ENCODE measurements around the gene ZNF644.
A peak's percentile ranks its signal among the peaks of the same experiment; 100 is the strongest.
"Not testable (repeated sequence)": the region's sequence is repeated elsewhere in the genome, so short reads cannot be mapped to it uniquely, and the experiment has no call there.

ZNF644 gene

GRCh38 chr1:90925928-90926869, 95.6 kb downstream of the ZNF644 start:
- no peak overlapping the region for H3K4me3 ChIP-seq (ENCODE audit: low read depth in 1 of 2, low read length in 2 of 2)
- H3K36me3 ChIP-seq (ENCODE audit: control insufficient read depth in 1 of 2, insufficient read depth in 2 of 2, low read length in 2 of 2) = no peaks in the 10 kb centered on the region
- H3K27me3 ChIP-seq (ENCODE audit: low read depth, low read length) = no peaks in the 10 kb centered on the region
- H3K27ac ChIP-seq (ENCODE audit: low read length) = no peak overlapping the region
- no peaks in the 10 kb centered on the region for H3K9me3 ChIP-seq (ENCODE audit: control insufficient read depth in 1 of 2, low read length in 2 of 2)
- H3K4me1 ChIP-seq (ENCODE audit: control insufficient read depth in 1 of 2, insufficient read depth in 2 of 2, low read length in 2 of 2) = peaks cover 0 to 46% of the 10 kb centered on the region in 2 donors

GRCh38 chr1:90924982-90925381, 96.9 kb downstream of the ZNF644 start:
- Histone ChIP-seq H3K27ac (ENCODE audit: low read length) (no peak overlapping the region), H3K4me3 (ENCODE audit: low read depth in 1 of 2, low read length in 2 of 2) (no peak overlapping the region), H3K4me1 (ENCODE audit: control insufficient read depth in 1 of 2, insufficient read depth in 2 of 2, low read length in 2 of 2) (peaks cover 0 to 55% of the 10 kb centered on the region in 2 donors), H3K27me3 (ENCODE audit: low read depth, low read length) (no peaks in the 10 kb centered on the region), H3K9me3 (ENCODE audit: control insufficient read depth in 1 of 2, low read length in 2 of 2) (no peaks in the 10 kb centered on the region), H3K36me3 (ENCODE audit: control insufficient read depth in 1 of 2, insufficient read depth in 2 of 2, low read length in 2 of 2) (no peaks in the 10 kb centered on the region)

- Histone ChIP-seq H3K4me1 (ENCODE audit: control insufficient read depth in 1 of 2, insufficient read depth in 2 of 2, low read length in 2 of 2) (peaks cover 0 to 62% of the 10 kb centered on the region in 2 donors), H3K27me3 (ENCODE audit: low read depth, low read length) (no peaks in the 10 kb centered on the region), H3K36me3 (ENCODE audit: control insufficient read depth in 1 of 2, insufficient read depth in 2 of 2, low read length in 2 of 2) (no peaks in the 10 kb centered on the region), H3K27ac (ENCODE audit: low read length) (no peak overlapping the region), H3K4me3 (ENCODE audit: low read depth in 1 of 2, low read length in 2 of 2) (no peak overlapping the region), H3K9me3 (ENCODE audit: control insufficient read depth in 1 of 2, low read length in 2 of 2) (no peaks in the 10 kb centered on the region)
Measured at GRCh38 chr1:90922996-90923395, 98.8 kb downstream of the ZNF644 start.

- peak overlapping the region in 1 of 2 donors; percentile 17 for H3K4me3 ChIP-seq (ENCODE audit: low read depth in 1 of 2, low read length in 2 of 2)
- no peaks in the 10 kb centered on the region for H3K27me3 ChIP-seq (ENCODE audit: low read depth, low read length)
- H3K36me3 ChIP-seq (ENCODE audit: control insufficient read depth in 1 of 2, insufficient read depth in 2 of 2, low read length in 2 of 2) = peaks cover 0 to 2% of the 10 kb centered on the region in 2 donors
- H3K4me1 ChIP-seq (ENCODE audit: control insufficient read depth in 1 of 2, insufficient read depth in 2 of 2, low read length in 2 of 2) = peaks cover 0 to 62% of the 10 kb centered on the region in 2 donors
- H3K27ac ChIP-seq (ENCODE audit: low read length) = no peak overlapping the region
- H3K9me3 ChIP-seq (ENCODE audit: control insufficient read depth in 1 of 2, low read length in 2 of 2) = no peaks in the 10 kb centered on the region
Measured at GRCh38 chr1:90922202-90922601, 99.6 kb downstream of the ZNF644 start.

- no peak overlapping the region for H3K27ac ChIP-seq (ENCODE audit: low read length)
- H3K36me3 ChIP-seq (ENCODE audit: control insufficient read depth in 1 of 2, insufficient read depth in 2 of 2, low read length in 2 of 2) = peaks cover 3% of the 10 kb centered on the region in 2 donors
- H3K27me3 ChIP-seq (ENCODE audit: low read depth, low read length) = no peaks in the 10 kb centered on the region
- H3K4me3 ChIP-seq (ENCODE audit: low read depth in 1 of 2, low read length in 2 of 2) = no peak overlapping the region
- H3K9me3 ChIP-seq (ENCODE audit: control insufficient read depth in 1 of 2, low read length in 2 of 2) = no peaks in the 10 kb centered on the region
- peaks cover 0 to 48% of the 10 kb centered on the region in 2 donors for H3K4me1 ChIP-seq (ENCODE audit: control insufficient read depth in 1 of 2, insufficient read depth in 2 of 2, low read length in 2 of 2)
Measured at GRCh38 chr1:90919900-90920299, 101.9 kb downstream of the ZNF644 start.

GRCh38 chr1:90919190-90919719, 102.6 kb downstream of the ZNF644 start:
- no peaks in the 10 kb centered on the region for H3K27me3 ChIP-seq (ENCODE audit: low read depth, low read length)
- no peaks in the 10 kb centered on the region for H3K9me3 ChIP-seq (ENCODE audit: control insufficient read depth in 1 of 2, low read length in 2 of 2)
- peaks cover 3% of the 10 kb centered on the region in 2 donors for H3K36me3 ChIP-seq (ENCODE audit: control insufficient read depth in 1 of 2, insufficient read depth in 2 of 2, low read length in 2 of 2)
- no peak overlapping the region for H3K27ac ChIP-seq (ENCODE audit: low read length)
- peaks cover 0 to 43% of the 10 kb centered on the region in 2 donors for H3K4me1 ChIP-seq (ENCODE audit: control insufficient read depth in 1 of 2, insufficient read depth in 2 of 2, low read length in 2 of 2)
- H3K4me3 ChIP-seq (ENCODE audit: low read depth in 1 of 2, low read length in 2 of 2) = no peak overlapping the region

- no peak overlapping the region for H3K27ac ChIP-seq (ENCODE audit: low read length)
- no peaks in the 10 kb centered on the region for H3K4me1 ChIP-seq (ENCODE audit: control insufficient read depth in 1 of 2, insufficient read depth in 2 of 2, low read length in 2 of 2)
Measured at GRCh38 chr1:90911353-90911752, 110.5 kb downstream of the ZNF644 start.

GRCh38 chr1:90902672-90903071, 119.2 kb downstream of the ZNF644 start:
- peaks cover 6 to 7% of the 10 kb centered on the region in 2 donors for H3K36me3 ChIP-seq (ENCODE audit: control insufficient read depth in 1 of 2, insufficient read depth in 2 of 2, low read length in 2 of 2)

More at GRCh38 chr1:90911353-90911752, 110.5 kb downstream of the ZNF644 start:
- no peaks in the 10 kb centered on the region for H3K9me3 ChIP-seq (ENCODE audit: control insufficient read depth in 1 of 2, low read length in 2 of 2)
- H3K4me3 ChIP-seq (ENCODE audit: low read depth in 1 of 2, low read length in 2 of 2) = no peak overlapping the region
- H3K27me3 ChIP-seq (ENCODE audit: low read depth, low read length) = no peaks in the 10 kb centered on the region
- peaks cover 0 to 5% of the 10 kb centered on the region in 2 donors for H3K36me3 ChIP-seq (ENCODE audit: control insufficient read depth in 1 of 2, insufficient read depth in 2 of 2, low read length in 2 of 2)

GRCh38 chr1:90899263-90899662, 122.6 kb downstream of the ZNF644 start:
- Histone ChIP-seq H3K4me1 (ENCODE audit: control insufficient read depth in 1 of 2, insufficient read depth in 2 of 2, low read length in 2 of 2) (no peaks in the 10 kb centered on the region), H3K27ac (ENCODE audit: low read length) (no peak overlapping the region), H3K9me3 (ENCODE audit: control insufficient read depth in 1 of 2, low read length in 2 of 2) (no peaks in the 10 kb centered on the region), H3K36me3 (ENCODE audit: control insufficient read depth in 1 of 2, insufficient read depth in 2 of 2, low read length in 2 of 2) (peaks cover 6 to 19% of the 10 kb centered on the region in 2 donors), H3K27me3 (ENCODE audit: low read depth, low read length) (no peaks in the 10 kb centered on the region), H3K4me3 (ENCODE audit: low read depth in 1 of 2, low read length in 2 of 2) (no peak overlapping the region)

More at GRCh38 chr1:90902672-90903071, 119.2 kb downstream of the ZNF644 start:
- H3K27ac ChIP-seq (ENCODE audit: low read length) = no peak overlapping the region
- no peak overlapping the region for H3K4me3 ChIP-seq (ENCODE audit: low read depth in 1 of 2, low read length in 2 of 2)
- no peaks in the 10 kb centered on the region for H3K4me1 ChIP-seq (ENCODE audit: control insufficient read depth in 1 of 2, insufficient read depth in 2 of 2, low read length in 2 of 2)
- no peaks in the 10 kb centered on the region for H3K27me3 ChIP-seq (ENCODE audit: low read depth, low read length)
- no peaks in the 10 kb centered on the region for H3K9me3 ChIP-seq (ENCODE audit: control insufficient read depth in 1 of 2, low read length in 2 of 2)

- H3K9me3 ChIP-seq (ENCODE audit: control insufficient read depth in 1 of 2, low read length in 2 of 2); H3K27me3 ChIP-seq (ENCODE audit: low read depth, low read length); H3K4me3 ChIP-seq (ENCODE audit: low read depth in 1 of 2, low read length in 2 of 2); H3K27ac ChIP-seq (ENCODE audit: low read length); H3K4me1 ChIP-seq (ENCODE audit: control insufficient read depth in 1 of 2, insufficient read depth in 2 of 2, low read length in 2 of 2): not testable (repeated sequence)
- peaks cover 0 to 12% of the 10 kb centered on the region in 2 donors for H3K36me3 ChIP-seq (ENCODE audit: control insufficient read depth in 1 of 2, insufficient read depth in 2 of 2, low read length in 2 of 2)
Measured at GRCh38 chr1:90893679-90894078, 128.2 kb downstream of the ZNF644 start.

GRCh38 chr1:90892884-90893283, 129.0 kb downstream of the ZNF644 start:
- H3K4me1 ChIP-seq (ENCODE audit: control insufficient read depth in 1 of 2, insufficient read depth in 2 of 2, low read length in 2 of 2); H3K9me3 ChIP-seq (ENCODE audit: control insufficient read depth in 1 of 2, low read length in 2 of 2); H3K4me3 ChIP-seq (ENCODE audit: low read depth in 1 of 2, low read length in 2 of 2); H3K27me3 ChIP-seq (ENCODE audit: low read depth, low read length); H3K27ac ChIP-seq (ENCODE audit: low read length): not testable (repeated sequence)
- peaks cover 0 to 12% of the 10 kb centered on the region in 2 donors for H3K36me3 ChIP-seq (ENCODE audit: control insufficient read depth in 1 of 2, insufficient read depth in 2 of 2, low read length in 2 of 2)
